Epidermal melanocyte (primary cell): ENCODE measurements around the gene CCL7.

Experiments used
- DNase-seq: peaks from one replicate; pipeline ENCODE4 v3.0.0; 2011; ENCODE audit warnings: low spot score; ENCODE audit not compliant: insufficient read length

The CCL7 gene

DNA sequence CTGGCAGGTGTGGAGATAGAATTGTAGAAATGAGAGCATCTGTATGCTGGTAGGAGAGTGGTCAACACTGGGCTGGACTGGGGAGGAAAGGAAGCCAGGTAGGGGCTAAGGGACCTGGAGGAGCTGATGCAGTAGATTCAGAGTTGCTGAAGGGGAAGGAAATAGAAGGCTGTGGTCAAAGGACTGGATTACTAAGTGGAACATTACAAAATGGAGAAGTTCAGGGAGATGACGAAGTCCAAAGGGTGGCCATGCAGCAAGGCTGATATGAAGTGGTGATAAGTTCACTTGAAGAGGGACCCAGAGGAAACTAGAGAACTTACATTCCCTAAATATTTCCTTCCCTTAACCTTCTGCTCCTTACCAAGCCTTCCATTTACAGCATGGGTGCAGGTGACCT is 23.6 kb upstream of the CCL7 start:
- no peak for DNase-seq

GRCh38 chr17:34246881-34247280 is 23.1 kb upstream of the CCL7 start:
- no peak for DNase-seq

- no peak for DNase-seq
Observed at GRCh38 chr17:34248511-34249024, 21.5 kb upstream of the CCL7 start.

- DNase-seq: no peak
Observed at GRCh38 chr17:34249061-34249460, 21.0 kb upstream of the CCL7 start.

GRCh38 chr17:34249478-34249877 is 20.5 kb upstream of the CCL7 start:
- no peak for DNase-seq

DNA sequence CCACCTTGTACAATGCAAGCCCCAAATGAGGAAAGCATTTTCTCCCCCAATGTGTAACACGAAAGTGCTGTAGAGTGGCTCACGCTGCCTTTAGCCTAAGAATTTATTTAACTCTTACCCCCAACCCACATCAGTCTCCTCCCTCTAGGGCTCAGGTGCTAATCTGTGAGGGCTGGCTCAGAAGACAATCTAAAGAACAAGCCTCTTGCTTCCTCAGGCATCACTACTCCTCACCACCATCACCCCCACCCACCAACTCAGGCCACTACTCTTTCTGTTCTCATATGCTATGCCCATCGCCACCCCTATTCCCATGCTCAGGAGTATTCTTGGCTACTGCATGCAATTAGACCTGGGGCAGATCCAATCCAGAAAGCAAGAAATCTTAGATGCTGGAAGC is 18.8 kb upstream of the CCL7 start:
- no peak for DNase-seq

DNA sequence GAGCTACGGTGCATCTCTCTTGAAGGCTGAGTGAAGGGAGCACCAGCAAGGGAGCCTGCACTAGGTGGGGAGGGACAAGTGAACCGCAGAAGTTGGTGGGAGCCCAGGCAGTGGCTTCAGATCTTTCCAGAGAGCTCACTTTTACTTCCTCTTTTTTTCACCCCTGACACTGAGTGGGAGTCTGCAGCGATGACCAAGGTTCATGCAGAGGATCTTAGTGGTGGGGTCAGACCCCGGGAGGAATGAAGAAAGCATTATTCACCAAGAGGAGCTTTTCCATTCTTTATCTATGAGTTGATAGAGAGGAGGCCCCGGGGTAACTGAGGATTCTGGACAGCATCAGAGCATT is 18.0 kb upstream of the CCL7 start:
- no peak for DNase-seq

GRCh38 chr17:34252444-34253138 is 17.4 kb upstream of the CCL7 start:
- DNase-seq: peak; percentile 77

DNA sequence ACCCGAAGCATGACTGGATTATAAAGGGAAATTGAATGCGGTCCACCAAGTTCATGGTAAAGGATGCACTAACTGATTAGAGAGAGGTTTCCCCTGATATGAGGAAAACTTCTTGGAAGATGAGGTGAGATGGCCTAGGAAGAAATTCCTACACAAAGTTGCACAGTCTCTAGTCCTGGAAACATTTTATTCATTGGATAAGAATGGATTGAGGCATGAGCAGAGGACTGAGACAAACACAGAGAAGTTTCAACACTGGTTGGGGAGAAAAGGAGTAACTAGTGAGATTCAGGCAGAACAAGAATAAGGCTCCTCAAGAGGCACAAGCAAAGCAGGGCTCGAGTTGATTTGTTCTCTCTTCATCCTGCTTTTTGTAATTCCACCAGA is 16.9 kb upstream of the CCL7 start:
- no peak for DNase-seq

DNA sequence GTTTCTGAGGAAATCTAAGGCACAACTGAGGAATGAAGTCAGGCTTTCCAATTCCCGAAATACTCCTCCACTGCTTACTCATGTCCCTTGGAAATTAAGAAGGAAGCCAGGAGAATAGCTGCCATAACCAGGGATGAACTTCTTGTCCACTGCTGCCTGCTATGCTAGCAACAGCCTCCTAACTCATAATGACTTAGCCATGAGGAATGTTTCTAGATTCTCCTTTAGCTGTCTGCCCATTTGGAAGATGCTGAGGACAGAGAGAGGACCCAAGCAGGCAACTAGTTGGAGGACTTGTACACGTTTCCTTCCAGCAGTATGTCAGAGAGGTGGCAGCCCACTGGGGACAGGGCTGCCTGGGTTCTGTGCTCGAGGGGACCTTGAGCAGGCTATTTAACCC is 15.9 kb upstream of the CCL7 start:
- no peak for DNase-seq

DNA sequence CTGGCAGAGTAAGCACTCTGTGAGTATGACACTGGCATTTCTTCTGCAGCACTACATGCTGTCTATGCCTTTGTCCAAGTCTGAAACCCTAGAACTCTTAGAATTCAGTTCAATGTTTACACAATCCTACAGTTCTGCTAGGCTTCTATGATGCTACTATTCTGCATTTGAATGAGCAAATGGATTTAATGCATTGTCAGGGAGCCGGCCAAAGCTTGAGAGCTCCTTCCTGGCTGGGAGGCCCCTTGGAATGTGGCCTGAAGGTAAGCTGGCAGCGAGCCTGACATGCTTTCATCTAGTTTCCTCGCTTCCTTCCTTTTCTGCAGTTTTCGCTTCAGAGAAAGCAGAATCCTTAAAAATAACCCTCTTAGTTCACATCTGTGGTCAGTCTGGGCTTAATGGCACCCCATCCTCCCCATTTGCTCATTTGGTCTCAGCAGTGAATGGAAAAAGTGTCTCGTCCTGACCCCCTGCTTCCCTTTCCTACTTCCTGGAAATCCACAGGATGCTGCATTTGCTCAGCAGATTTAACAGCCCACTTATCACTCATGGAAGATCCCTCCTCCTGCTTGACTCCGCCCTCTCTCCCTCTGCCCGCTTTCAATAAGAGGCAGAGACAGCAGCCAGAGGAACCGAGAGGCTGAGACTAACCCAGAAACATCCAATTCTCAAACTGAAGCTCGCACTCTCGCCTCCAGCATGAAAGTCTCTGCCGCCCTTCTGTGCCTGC is 15.2 kb upstream of the CCL7 start, which contains the start of gene CCL2:
Gene CCL2 (plus strand): TSS at position 635 of the 730 bp plus-strand sequence. CDS start 65 bp downstream, at position 700.
- DNase-seq: peak; percentile 64

- DNase-seq: no peak
Observed at GRCh38 chr17:34255381-34255732, 14.7 kb upstream of the CCL7 start.

GRCh38 chr17:34255841-34256240 is 14.2 kb upstream of the CCL7 start:
- no peak for DNase-seq

GRCh38 chr17:34257299-34257985 is 12.6 kb upstream of the CCL7 start:
- DNase-seq: no peak

DNA sequence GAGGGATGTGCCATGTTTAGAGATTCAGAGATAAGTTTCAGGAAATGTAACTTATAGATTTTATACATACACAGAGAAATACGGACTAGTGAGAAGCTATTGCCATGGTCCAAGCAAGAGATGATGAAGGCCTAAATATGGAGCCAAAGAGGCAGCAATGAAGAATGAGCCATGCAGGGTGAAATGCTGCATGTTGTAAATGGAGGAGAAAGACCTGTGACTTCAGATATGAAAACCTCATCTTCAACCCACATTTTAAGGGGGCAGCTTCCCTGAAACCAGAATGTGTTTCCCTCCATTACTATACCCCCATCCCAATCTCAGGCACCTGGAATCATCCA is 12.1 kb upstream of the CCL7 start:
- DNase-seq: no peak

DNA sequence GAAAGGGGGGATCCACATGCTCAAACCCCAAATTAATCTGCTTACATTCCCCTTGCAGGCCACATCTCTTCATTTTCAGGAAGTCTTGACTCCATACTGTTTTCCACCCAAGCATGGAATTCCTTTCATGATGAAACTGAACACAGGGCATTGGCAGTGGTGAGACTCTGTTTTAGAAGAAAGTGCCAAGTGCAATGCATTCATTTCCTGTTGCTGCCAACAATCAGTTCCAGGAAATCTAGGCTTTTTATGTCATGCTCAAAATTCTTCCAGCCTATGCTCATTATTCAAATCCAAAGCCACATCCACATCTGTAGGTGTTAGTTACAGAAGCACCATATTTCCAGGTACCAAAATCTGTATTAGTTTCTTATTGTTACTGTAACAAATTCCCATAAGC is 10.9 kb upstream of the CCL7 start:
- no peak for DNase-seq

DNA sequence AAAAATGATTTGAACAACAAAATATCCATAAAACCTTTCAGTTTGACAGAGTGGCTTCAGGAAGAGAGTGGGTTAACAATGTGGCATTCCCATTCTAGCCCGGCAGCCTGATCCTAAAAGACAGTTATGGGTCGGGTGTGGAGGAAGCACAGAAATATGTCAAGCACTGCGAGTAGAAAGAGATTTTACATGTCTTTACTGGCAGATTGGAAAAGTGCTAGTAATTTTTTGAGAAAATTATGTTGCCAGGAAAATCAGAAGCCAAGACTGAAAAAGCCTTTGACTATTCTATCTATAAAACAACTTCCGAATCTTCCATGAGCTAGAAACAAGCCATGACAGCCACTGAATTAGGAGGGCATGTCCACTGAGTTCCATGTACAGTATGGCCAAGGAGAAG is 9.2 kb upstream of the CCL7 start:
- no peak for DNase-seq

DNA sequence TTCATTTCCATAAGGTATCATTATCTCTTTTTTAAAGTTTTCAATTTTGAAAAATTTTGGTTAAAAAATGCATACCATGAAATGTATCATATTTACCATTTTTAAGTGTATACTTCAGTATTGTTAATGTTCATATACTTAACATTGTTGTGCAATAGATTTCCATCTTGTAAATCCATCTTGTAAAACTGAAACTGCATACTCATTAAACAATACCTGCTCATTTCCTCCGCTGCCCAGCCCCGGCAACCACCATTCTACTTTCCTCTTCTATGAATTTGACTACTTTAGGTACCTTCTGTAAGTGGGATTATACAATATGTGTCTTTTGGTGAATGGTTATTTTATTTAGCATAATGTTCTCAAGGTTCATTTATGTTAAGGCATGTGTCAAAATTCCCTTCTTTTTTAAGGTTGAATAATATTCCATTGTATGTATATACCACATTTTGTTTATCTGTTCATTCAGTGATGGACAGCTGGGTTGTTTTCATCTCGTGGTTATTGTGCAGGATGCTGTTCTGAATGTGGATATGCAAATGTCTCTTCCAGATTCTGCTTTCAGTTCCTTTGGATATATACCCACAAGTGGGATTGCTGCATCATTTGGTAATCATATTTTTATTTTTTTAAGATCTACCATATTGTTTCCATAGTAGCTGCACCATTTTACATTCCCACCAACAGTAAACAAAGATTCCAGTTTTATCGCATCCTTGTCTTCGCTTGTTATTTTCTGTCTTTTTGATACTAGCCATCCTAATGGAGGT is 8.3 kb upstream of the CCL7 start:
- DNase-seq: no peak

- DNase-seq: no peak
Observed at GRCh38 chr17:34265711-34266110, 4.3 kb upstream of the CCL7 start.

DNA sequence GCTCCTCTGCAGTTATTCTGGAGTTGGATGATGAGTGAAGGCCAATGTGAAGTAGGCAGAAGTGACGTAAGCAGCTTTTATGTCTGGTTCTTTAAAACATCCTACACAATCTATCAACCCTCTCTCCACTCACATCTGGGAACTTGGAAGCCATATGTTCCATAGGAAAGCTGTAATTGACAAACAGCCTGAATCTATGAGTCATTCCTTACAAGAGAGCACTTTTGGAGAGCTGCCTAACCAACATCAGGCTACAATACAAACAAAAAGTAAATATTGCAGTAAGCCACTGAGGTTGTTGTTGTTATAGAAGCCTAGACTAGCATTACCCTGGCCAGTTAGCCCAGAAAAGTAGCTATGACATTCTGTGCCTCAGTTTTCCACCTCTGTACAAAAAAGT is 5.9 kb downstream of the CCL7 start:
- DNase-seq: peak; percentile 36

DNA sequence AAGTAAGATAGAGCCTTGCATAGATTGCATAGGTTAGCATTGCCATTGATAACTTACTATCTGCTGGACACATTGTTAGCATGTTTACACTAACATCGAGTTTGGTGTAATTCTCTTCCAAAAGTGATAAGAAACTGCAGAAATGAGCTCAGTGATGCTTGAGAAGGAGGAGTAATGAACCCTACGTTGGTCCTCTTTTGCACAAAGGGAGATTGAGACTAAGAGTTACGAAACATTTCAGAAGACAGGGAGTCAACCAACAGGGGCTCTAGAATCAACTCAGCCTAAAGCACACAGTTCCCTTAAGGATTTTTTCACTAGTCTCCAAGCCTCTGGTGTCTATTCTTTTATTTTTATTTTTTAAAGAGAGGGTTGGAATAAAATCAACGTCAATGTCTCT is 6.8 kb downstream of the CCL7 start:
- no peak for DNase-seq

DNA sequence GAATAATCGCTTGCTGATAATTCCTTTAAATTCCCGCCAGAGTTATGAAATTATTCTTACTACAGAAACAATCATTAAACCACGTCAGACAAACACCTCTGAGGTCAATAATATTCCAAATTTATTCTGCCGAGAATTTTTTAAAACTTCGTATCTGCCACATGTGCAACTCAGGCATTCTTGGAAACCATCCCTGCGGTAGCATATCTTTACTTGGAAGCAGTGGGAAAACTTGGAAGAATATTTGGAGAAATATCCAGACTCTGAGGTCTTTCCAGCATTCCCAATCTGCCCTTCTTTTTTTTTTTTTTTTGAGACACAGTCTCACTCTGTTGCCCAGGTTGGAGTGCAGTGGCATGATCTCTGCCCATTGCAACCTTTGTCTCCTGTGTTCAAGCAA is 13.6 kb downstream of the CCL7 start:
- DNase-seq: no peak
